ENCODE measurements around the gene FBN1.

DNA sequence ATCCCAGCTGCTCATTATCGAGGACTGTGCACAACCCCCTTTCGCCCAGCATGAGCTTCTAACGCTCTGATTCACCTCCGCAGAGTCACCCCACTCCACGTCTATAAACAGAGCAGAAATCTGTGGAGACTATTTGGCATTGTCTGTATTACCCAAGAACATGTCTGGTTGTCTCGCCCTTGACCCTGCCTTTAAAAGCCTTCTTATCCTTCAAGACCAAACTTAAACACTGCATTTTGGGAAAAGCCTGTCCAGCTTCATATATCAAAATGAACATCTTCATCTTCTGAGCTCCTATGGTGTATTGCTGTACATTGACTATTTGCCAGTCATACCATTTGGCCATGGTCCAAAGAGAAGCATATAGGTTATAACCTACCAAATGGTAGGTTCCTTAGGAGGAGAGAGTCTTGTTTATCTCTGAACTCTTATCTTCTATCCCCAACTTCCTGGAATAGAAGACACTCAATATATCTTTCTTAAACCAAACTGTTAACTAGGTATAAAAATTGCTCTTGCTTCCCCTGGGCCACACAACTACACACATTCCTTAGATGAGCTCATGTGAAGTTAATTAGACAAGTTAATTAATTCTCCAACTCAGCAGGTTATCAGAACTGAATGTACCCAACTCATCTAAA lies 90.1 kb downstream of the FBN1 start:
- TF ChIP-seq POLR2A (IDR thresholded peaks at IDR 0.05): no peak
- TF ChIP-seq, protein P1, sequence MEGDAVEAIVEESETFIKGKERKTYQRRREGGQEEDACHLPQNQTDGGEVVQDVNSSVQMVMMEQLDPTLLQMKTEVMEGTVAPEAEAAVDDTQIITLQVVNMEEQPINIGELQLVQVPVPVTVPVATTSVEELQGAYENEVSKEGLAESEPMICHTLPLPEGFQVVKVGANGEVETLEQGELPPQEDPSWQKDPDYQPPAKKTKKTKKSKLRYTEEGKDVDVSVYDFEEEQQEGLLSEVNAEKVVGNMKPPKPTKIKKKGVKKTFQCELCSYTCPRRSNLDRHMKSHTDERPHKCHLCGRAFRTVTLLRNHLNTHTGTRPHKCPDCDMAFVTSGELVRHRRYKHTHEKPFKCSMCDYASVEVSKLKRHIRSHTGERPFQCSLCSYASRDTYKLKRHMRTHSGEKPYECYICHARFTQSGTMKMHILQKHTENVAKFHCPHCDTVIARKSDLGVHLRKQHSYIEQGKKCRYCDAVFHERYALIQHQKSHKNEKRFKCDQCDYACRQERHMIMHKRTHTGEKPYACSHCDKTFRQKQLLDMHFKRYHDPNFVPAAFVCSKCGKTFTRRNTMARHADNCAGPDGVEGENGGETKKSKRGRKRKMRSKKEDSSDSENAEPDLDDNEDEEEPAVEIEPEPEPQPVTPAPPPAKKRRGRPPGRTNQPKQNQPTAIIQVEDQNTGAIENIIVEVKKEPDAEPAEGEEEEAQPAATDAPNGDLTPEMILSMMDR (IDR thresholded peaks at IDR 0.05): no peak
- no peak for TF ChIP-seq EP300 (IDR thresholded peaks at IDR 0.05)
- TF ChIP-seq POLR2AphosphoS5 (IDR thresholded peaks at IDR 0.05): no peak
